ENCODE data around the gene KSR2.
"Not testable (repeated sequence)": the region's sequence is repeated elsewhere in the genome, so short reads cannot be mapped to it uniquely, and the experiment has no call there.

Gene KSR2

DNA sequence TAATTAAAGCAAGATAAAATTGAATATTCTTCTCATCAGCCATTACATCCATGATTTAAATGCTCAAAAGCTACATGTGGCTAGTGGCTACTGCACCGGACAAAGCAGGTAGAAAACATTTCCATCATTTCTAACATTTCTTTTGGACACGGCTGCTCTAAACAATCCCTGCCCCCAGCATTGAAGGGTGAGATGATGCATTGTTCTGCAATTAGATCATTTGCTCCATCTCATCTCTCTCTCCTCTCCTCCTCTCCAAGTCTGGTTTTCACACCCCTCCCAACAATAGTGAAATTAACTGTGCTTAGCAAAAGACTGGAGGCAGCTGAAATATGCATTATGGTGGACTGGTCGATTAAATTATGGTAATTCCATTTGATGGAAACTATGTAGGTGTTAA lies 288.5 kb downstream of the KSR2 start:
- no peak for DNase-seq

DNA sequence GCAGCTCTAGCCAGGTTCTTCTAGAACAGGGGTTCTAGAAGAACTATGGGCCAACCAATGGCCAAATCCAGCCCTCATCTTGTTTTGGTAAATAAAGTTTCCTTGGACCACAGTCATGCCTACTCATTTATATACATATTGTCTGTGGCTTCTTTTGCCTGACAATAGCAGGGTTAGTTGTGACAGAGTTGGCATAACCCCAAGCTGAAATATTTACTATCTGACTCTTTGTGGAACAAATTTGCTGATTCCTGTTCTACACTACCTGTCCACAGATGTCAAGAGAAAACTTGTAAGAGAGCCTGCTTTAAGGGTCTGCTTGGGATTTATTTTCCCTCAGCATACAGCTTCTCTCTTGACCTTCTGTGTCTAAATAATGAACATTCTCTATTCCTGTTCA lies 289.0 kb downstream of the KSR2 start:
- no peak for DNase-seq

DNA sequence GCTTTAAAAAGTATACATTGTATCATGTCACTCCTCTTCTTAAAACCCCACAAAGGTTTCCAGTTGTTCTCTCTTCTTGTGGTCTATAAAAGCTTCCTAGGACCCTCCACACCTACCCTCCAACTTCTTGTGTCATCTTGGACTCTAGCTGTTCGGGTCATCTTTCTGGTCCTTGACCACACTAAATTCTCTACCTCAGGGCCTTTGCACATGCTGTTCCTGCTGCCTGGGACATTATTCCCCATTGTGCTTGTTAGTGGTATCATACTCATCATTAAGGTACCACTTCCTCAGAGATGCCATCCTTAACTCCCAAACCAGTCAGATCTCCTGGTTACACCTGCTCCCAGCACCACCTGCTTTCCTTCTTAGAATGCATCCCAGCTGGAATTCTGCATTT lies 294.0 kb downstream of the KSR2 start:
- no peak for DNase-seq

- DNase-seq, result no peak
Measured at GRCh38 chr12:117674313-117674712, 294.5 kb downstream of the KSR2 start.

DNA sequence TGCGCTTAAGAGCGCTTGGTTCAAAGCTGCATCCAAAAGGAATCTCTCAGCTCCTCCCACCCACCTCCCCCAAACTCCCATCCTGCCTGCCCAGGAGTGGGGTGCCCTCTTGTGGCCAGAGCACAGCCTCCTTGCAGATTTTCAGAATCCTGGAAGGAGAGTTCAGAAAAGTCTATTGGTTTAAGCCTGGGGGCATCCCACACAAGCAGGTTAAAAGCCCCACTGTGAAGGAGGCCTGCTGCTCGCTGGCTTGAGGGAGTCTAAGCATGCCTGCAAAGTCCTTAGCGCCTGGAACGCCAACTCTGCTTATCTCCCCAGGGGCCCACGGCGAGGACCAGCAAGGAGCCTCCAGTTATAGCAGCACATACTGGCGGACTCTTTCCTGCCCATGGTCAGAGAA lies 297.1 kb downstream of the KSR2 start:
- DNase-seq, result no peak

DNA sequence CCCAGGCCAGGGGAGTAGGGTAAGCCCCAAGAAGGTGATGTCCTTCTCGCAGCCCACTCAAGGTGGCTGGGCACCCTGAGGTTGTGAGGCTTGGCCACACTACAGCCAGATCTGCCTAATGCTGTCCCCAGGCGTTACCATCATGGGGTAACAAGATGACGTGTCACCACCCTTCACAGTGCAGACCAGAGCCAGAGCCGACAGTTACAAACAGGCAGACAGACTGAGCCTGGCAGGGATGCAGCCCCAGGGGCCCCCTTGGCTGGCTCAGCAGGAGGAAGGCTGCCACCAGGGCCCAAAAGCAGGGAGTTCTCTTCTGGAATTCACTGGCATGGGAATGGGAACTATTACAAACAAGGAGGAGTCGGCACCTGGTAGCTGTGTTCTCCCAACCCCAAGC lies 304.6 kb downstream of the KSR2 start:
- no peak for DNase-seq

- no peak for DNase-seq
Measured at GRCh38 chr12:117662620-117663395, 306.0 kb downstream of the KSR2 start.

GRCh38 chr12:117662220-117662619 lies 306.6 kb downstream of the KSR2 start:
- no peak for DNase-seq

GRCh38 chr12:117661471-117661870 lies 307.3 kb downstream of the KSR2 start:
- DNase-seq, result no peak

GRCh38 chr12:117660896-117661295 lies 307.9 kb downstream of the KSR2 start:
- no peak for DNase-seq

DNA sequence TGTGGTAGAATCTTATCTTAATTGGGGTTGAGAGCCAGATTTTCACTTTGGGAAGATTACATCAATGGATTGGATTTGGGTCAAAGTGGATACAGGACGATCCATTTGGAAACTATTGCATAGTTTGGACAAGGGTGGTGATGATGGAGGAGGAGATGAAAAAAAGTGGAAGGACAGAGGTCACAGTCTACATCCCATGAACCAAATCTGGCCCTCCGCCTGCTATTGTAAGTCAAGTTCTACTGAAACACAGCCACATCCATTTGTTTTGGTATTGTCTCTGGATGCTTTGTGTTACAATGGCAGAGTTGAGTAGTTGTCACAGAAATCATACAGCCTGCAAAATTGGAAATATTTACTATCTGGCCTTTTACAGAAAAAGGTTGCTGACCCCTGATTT lies 310.6 kb downstream of the KSR2 start:
- no peak for DNase-seq

GRCh38 chr12:117649796-117650195 lies 319.0 kb downstream of the KSR2 start:
- no peak for DNase-seq

- no peak for DNase-seq
Measured at GRCh38 chr12:117646520-117646919, 322.3 kb downstream of the KSR2 start.

GRCh38 chr12:117645473-117645872 lies 323.3 kb downstream of the KSR2 start:
- DNase-seq, result no peak

DNA sequence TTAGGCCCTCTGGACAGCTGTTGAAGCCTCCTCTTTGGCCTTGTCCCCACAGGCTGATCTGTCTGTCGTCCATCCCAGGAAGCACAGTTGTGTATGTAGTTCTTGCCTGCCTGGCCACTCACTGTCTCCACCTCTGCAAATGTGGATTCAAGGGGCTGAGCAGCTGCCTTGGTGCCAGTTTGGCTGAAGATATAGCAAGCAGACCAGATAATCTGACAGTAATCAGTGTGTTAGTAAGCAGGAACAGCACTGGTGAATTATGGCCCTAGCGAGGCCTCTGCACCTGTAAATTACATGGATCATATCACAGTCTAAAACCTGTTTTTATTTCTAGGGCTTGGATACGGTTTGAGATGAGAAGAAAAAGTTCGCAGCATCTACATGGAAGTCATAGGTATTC lies 324.8 kb downstream of the KSR2 start:
- no peak for DNase-seq

DNA sequence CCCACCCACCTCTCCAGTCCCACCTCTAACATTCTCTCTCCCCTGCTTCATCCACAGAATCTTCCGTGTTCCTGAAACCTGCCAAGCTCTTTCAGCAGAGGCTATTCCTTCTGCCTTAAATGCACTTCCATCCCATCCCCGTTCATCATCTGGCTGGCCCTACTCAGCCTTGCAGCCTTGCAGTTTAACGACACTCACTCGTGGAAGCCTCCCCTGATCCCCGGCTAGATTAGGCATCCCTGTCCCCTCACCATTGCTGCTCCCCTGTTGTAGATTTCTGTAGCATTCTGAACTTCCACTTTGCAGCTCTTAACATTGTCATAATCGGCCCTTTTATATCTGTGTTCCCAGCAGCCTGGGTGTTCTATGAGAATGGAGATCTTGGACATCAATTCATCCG lies 326.9 kb downstream of the KSR2 start:
- no peak for DNase-seq

GRCh38 chr12:117640511-117640910 lies 328.3 kb downstream of the KSR2 start:
- no peak for DNase-seq

DNA sequence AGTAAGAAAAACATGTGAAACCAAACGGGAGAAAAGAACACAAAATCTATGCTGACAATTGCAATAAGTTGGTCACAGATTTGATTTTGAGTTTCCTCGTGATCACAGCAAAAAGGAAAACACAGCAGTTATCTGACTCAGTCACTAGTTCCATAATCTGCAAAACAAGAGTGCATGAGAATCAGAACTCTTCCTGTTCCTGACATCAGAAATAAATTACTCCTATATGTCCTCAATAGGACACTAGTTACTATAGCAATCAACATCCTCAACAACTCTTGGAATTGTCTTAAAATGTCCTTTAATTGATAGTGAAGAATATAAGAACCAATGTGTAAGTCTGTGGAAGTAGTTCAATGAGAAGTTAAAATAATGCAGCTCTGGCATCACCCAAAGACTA lies 339.3 kb downstream of the KSR2 start:
- DNase-seq, result no peak

- not testable (repeated sequence) for DNase-seq
Measured at GRCh38 chr12:117628711-117629110, 340.1 kb downstream of the KSR2 start.

DNA sequence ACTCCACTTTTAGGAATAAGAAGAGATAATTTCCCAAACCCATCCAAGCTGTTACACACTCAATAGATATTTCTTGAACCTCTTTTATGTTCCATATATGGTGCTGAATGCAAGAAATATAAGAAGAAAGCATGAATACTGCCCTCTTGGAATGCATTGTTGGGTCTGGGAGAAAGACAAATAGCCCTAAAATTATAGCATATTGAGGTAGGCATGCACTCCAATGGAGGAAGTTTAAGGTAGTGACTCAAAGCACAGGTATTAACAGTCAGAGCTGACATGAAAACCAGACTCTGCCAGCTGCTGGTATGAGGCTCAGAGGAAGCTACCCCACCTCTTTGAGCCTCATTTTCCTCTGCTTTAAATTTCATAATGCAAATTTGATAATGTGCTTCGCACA lies 346.0 kb downstream of the KSR2 start:
- no peak for DNase-seq

DNA sequence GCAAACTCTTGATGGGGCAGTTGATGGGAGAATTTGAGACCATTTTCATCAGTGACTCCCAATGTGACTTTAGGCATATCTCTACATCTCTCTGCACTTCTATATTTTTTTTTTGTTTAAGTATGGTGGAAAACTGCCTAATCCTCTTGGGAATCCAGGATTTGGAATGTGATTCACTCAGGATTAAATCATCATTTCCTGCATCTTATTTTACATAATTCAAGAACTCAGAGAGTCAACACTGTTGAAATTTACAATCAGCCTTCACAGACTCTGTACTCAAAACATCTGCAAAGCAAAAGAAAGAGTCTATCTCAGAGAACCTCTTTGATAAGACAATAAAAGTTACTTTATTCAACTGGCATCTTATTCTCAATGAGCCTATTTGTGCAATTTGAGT lies 346.7 kb downstream of the KSR2 start:
- no peak for DNase-seq

- DNase-seq, result no peak
Measured at GRCh38 chr12:117607778-117608177, 361.0 kb downstream of the KSR2 start.

DNA sequence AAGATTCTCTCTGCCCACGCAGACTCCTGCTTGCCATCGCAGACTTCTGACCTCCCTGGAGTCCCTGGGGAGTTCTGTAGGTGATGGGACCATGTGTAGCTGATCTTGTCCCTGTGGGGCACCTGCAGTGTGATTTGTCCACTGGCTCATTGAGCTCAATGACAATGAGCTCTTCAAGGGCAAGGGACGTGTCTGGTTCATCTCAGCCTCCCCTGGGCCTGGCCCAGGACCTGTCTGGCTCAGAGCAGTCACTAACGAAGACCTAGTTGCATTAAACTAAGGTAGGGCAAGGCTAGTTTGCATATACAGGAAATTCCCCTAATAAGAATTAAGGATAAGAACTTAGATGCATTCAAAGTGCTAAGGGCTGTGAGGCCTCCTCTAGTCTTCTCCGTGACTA lies 361.8 kb downstream of the KSR2 start:
- DNase-seq, result no peak

DNA sequence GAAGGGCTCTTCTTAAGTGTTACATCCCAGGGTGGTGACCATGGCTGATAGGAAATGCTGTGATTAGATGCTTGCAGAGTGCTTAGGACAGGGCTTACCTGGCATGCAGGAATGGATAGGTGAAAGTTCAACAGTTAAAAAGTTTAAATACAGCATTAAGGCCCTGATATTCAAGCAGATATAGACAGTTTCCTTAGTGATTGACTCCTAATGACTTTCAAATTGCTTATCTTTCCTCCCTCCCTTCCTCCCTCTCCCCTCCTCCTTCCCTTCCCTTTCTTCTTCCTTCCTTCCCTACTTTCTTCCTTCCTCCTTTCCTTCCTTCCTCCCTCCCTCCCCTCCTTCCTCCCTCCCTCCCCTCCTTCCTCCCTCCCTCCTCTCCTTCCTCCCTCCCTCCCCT lies 362.8 kb downstream of the KSR2 start:
- DNase-seq, result no peak
